SH-SY5Y (cell line): ENCODE results near the gene ZC3H14.

Experiments
- GATA2 ChIP-seq: IDR thresholded peaks from 2 replicates; pipeline ENCODE4 v1.6.1; 2011; ENCODE audit warnings: mild to moderate bottlenecking, low read depth, low read length
- GATA3 ChIP-seq: IDR thresholded peaks from 2 replicates; pipeline ENCODE4 v1.6.1; 2011; ENCODE audit warnings: low read depth, mild to moderate bottlenecking, low read length, moderate library complexity

DNA sequence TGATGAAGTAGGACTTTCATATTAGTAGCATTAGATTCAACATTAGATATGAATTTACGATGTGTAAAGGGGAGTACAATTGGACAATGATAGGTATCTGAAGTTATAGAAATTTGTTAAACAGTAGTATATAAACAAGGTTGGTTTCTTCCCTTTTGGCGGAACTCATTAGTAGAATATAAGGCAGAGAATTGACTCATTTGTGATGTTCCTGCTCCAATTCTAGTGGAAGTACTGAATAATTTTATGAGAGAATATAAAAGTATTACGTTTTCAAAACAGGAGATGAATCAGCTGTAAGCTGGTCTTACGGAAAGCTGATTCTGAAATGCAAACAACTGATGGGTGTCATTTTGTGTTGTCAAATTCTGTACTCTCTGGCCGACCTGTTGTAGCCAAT is 13.4 kb downstream of the ZC3H14 start:
- TF ChIP-seq GATA2 (no peak), GATA3 (no peak)
